ENCODE data around the gene RAD51B. TPM values are rescaled to one million over a fixed set of nuclear protein-coding genes. Genes with fewer than 3 reads are reported as not detected.

The RAD51B gene
- total RNA-seq, 1 experiment from 2014 or later, result 8.5 TPM

DNA sequence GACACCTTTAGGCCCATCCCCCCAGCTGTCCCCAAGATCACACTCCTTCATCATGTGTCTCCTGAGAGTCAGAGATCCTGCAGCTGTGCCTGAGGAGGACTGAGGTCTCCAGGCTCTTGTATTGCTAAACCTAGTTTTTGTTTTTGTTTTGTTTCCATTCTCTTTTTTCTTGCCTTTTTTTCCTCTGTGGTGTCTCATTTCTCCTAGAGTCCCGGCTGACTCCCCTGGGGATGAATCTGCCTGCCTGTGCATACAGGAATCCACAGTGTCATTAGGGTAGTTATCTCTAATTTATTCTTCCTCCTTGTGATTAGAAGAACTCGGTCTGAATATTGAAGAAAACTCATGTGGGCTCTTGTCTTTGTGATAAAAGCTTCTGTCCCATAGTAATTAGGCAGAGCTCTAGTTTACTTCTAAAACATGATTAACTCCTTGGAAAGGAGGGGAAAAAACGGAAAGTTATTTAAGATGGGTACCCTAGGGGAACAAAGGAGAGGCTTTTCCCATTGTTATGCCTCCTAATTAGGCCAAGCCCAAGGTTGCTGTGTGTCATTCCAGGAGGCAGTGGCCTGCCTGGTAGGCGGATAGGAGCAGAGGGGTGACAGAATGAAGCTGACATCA lies 630.1 kb downstream of the RAD51B start:
- in situ Hi-C loops (cut with HindIII; ENCODE audit: low pct_unique_long_range_greater_than_20kb, low sequenced_read_pairs), result no loop called here
- intact Hi-C loops (cut with micrococcal nuclease; ENCODE audit: unreplicated experiment), result loop anchor here (10.0 kb wide), 1 partner anchor 195 kb away; no protein-coding TSS in a partner anchor
- Histone ChIP-seq H3K36me3 (ENCODE audit: control insufficient read depth, insufficient read depth, low read length) (no peaks in the 10 kb centered on the region), H3K4me1 (ENCODE audit: control insufficient read depth, insufficient read depth, low read length) (no peaks in the 10 kb centered on the region), H3K27ac (ENCODE audit: low read length) (0 out of 2 replicates have a peak overlapping the region, but pooled peaks have one; percentile 34), H3K9me3 (ENCODE audit: control insufficient read depth, insufficient read depth, low read depth, low read length) (no peaks in the 10 kb centered on the region), H3K27me3 (ENCODE audit: control insufficient read depth, insufficient read depth, low read length) (no peaks in the 10 kb centered on the region), H3K4me3 (ENCODE audit: low read depth in 2 of 2, low read length in 2 of 2) (no peak overlapping the region)
- ATAC-seq (no peak), DNase-seq (ENCODE audit: low read depth, low spot score) (no peak)
- TF ChIP-seq POLR2AphosphoS5 (IDR thresholded peaks at IDR 0.05; ENCODE audit: low read depth, low read length), result no peak
- TF ChIP-seq, protein P1, sequence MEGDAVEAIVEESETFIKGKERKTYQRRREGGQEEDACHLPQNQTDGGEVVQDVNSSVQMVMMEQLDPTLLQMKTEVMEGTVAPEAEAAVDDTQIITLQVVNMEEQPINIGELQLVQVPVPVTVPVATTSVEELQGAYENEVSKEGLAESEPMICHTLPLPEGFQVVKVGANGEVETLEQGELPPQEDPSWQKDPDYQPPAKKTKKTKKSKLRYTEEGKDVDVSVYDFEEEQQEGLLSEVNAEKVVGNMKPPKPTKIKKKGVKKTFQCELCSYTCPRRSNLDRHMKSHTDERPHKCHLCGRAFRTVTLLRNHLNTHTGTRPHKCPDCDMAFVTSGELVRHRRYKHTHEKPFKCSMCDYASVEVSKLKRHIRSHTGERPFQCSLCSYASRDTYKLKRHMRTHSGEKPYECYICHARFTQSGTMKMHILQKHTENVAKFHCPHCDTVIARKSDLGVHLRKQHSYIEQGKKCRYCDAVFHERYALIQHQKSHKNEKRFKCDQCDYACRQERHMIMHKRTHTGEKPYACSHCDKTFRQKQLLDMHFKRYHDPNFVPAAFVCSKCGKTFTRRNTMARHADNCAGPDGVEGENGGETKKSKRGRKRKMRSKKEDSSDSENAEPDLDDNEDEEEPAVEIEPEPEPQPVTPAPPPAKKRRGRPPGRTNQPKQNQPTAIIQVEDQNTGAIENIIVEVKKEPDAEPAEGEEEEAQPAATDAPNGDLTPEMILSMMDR (IDR thresholded peaks at IDR 0.05), result no peak
- no peak for TF ChIP-seq SIN3A (IDR thresholded peaks at IDR 0.05; ENCODE audit: borderline replicate concordance, insufficient read depth, low read depth, low read length)
- no peak for TF ChIP-seq TCF7L2 (IDR thresholded peaks at IDR 0.05; ENCODE audit: low read depth, low read length)
- TF ChIP-seq, protein P2, sequence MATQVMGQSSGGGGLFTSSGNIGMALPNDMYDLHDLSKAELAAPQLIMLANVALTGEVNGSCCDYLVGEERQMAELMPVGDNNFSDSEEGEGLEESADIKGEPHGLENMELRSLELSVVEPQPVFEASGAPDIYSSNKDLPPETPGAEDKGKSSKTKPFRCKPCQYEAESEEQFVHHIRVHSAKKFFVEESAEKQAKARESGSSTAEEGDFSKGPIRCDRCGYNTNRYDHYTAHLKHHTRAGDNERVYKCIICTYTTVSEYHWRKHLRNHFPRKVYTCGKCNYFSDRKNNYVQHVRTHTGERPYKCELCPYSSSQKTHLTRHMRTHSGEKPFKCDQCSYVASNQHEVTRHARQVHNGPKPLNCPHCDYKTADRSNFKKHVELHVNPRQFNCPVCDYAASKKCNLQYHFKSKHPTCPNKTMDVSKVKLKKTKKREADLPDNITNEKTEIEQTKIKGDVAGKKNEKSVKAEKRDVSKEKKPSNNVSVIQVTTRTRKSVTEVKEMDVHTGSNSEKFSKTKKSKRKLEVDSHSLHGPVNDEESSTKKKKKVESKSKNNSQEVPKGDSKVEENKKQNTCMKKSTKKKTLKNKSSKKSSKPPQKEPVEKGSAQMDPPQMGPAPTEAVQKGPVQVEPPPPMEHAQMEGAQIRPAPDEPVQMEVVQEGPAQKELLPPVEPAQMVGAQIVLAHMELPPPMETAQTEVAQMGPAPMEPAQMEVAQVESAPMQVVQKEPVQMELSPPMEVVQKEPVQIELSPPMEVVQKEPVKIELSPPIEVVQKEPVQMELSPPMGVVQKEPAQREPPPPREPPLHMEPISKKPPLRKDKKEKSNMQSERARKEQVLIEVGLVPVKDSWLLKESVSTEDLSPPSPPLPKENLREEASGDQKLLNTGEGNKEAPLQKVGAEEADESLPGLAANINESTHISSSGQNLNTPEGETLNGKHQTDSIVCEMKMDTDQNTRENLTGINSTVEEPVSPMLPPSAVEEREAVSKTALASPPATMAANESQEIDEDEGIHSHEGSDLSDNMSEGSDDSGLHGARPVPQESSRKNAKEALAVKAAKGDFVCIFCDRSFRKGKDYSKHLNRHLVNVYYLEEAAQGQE (IDR thresholded peaks at IDR 0.05; ENCODE audit: insufficient read depth in 1 of 2, low read depth in 2 of 2, low read length in 1 of 2), result no peak
- ChIA-PET CTCF (interaction anchor here (0.6 kb wide), 1 partner anchor 375 kb away, joined by 3 read pairs; no protein-coding TSS in a partner anchor), POLR2A (no interaction called here)
- no TSS peak for BruUV-seq (replicated peaks)

DNA sequence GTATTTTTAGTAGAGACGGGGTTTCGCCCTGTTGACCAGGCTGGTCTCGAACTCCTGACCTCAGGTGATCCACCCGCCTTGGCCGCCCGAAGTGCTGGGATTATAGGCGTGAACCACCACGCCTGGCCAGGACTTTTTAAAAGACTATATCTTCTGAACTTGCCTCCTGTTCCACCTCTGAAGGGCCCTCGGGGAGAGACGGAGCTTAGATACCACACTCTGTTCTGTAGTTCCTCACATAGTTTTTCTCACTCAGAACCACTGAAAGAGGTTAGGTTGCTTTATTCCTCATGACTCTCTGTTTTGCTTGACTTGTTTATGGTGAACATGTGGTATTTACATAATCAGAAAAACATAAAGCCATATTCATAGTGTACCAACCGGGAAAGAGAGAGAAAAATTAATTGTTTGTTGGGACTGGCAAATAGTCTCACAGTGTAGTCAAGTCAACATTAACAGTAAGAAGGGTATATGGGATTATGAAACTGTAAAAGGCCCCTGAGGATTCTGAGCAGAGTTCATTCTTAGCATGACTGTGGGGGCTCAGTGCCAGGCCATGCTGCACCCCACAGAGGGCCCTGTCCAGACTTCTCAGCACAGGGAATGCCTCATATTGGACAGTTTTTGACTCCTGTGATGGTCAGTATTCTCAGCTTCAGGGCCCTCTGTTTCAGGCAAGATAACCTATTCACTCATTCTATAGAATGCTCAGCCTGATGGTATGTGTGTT lies 631.0 kb downstream of the RAD51B start:
- H3K4me1 ChIP-seq (ENCODE audit: control insufficient read depth, insufficient read depth, low read length), result no peaks in the 10 kb centered on the region
- BruUV-seq (replicated peaks), result no TSS peak
- in situ Hi-C loops (cut with HindIII; ENCODE audit: low pct_unique_long_range_greater_than_20kb, low sequenced_read_pairs) (no loop called here), intact Hi-C loops (cut with micrococcal nuclease; ENCODE audit: unreplicated experiment) (loop anchor here (10.0 kb wide), 1 partner anchor 196 kb away; no protein-coding TSS in a partner anchor)
- peak overlapping the region; percentile 51; the same call in 1 of the 2 replicates for H3K27ac ChIP-seq (ENCODE audit: low read length)
- TF ChIP-seq, protein P1 (IDR thresholded peaks at IDR 0.05), result no peak
- TF ChIP-seq TCF7L2 (IDR thresholded peaks at IDR 0.05; ENCODE audit: low read depth, low read length) (no peak), SIN3A (IDR thresholded peaks at IDR 0.05; ENCODE audit: borderline replicate concordance, insufficient read depth, low read depth, low read length) (no peak), POLR2AphosphoS5 (IDR thresholded peaks at IDR 0.05; ENCODE audit: low read depth, low read length) (no peak)
- TF ChIP-seq, protein P2 (IDR thresholded peaks at IDR 0.05; ENCODE audit: insufficient read depth in 1 of 2, low read depth in 2 of 2, low read length in 1 of 2), result no peak
- no peaks in the 10 kb centered on the region for H3K36me3 ChIP-seq (ENCODE audit: control insufficient read depth, insufficient read depth, low read length)
- CTCF ChIA-PET, result no interaction called here
- ATAC-seq (no peak), DNase-seq (ENCODE audit: low read depth, low spot score) (no peak)
- POLR2A ChIA-PET, result no interaction called here
- no peaks in the 10 kb centered on the region for H3K27me3 ChIP-seq (ENCODE audit: control insufficient read depth, insufficient read depth, low read length)
- no peak overlapping the region for H3K4me3 ChIP-seq (ENCODE audit: low read depth in 2 of 2, low read length in 2 of 2)
- H3K9me3 ChIP-seq (ENCODE audit: control insufficient read depth, insufficient read depth, low read depth, low read length), result no peaks in the 10 kb centered on the region
